Measurements from ENCODE around the gene OR1M1.

- TF ChIP-seq CTCF (IDR thresholded peaks at IDR 0.05): no peak
- no peak for TF ChIP-seq POLR2A (IDR thresholded peaks at IDR 0.05)
These were observed 32.7 kb upstream of the OR1M1 start for GRCh38 chr19:9054207-9054606.

Data from heart left ventricle (tissue), 13 donors.